Neural cell (in vitro differentiated cells): ENCODE measurements around the gene VEGFD. TPM values are rescaled to one million over a fixed set of nuclear protein-coding genes. Genes with fewer than 3 reads are reported as not detected.

ENCODE experiments used
- H2AFZ ChIP-seq: fragments of 200-600, 300-800 bp; sonication (generic), shearing (Covaris generic); 2 replicates; pipeline ENCODE4 v1.6.0; 2014; ENCODE audit warnings: low read depth, mild to moderate bottlenecking, antibody characterized with exemption, low read length, moderate library complexity
- H3F3A ChIP-seq: fragments of 200-600 bp; shearing (Covaris generic); 2 replicates; pipeline ENCODE4 v1.6.1; 2016; ENCODE audit warnings: mild to moderate bottlenecking, moderate library complexity, mixed read lengths, antibody characterized with exemption, low read length; ENCODE audit not compliant: insufficient read depth, poor library complexity, severe bottlenecking
- H3K27ac ChIP-seq: fragments of 200-600, 300-800 bp; sonication (generic), shearing (Covaris generic); 2 replicates; pipeline ENCODE4 v1.5.1; 2014; ENCODE audit warnings: mild to moderate bottlenecking, low read length, moderate library complexity
- H3K27me3 ChIP-seq: fragments of 300-800, 200-600 bp; sonication (generic), shearing (Covaris generic); 2 replicates; pipeline ENCODE4 v1.6.0; 2014; ENCODE audit warnings: mild to moderate bottlenecking, low read depth, low read length, moderate library complexity; ENCODE audit not compliant: insufficient read depth
- H3K36me3 ChIP-seq: fragments of 300-800, 200-600 bp; sonication (generic), shearing (Covaris generic); 2 replicates; pipeline ENCODE4 v1.5.1; 2014; ENCODE audit warnings: mild to moderate bottlenecking, antibody characterized with exemption, low read length, moderate library complexity; ENCODE audit not compliant: insufficient read depth
- H3K4me2 ChIP-seq: fragments of 300-800, 200-600 bp; sonication (generic), shearing (Covaris generic); 2 replicates; pipeline ENCODE4 v1.6.0; 2014; ENCODE audit warnings: mild to moderate bottlenecking, low read length
- H3K4me3 ChIP-seq: fragments of 300-800, 200-600 bp; sonication (generic), shearing (Covaris generic); 2 replicates; pipeline ENCODE4 v1.5.1; 2014; ENCODE audit warnings: mild to moderate bottlenecking, low read length, moderate library complexity
- H3K79me2 ChIP-seq: fragments of 200-600 bp; shearing (Covaris generic); replicated peaks from 2 replicates; pipeline ENCODE4 v1.6.0; 2014; ENCODE audit warnings: mild to moderate bottlenecking, low read length, moderate library complexity; ENCODE audit not compliant: insufficient read depth
- H3K9ac ChIP-seq: fragments of 300-800, 200-600 bp; sonication (generic), shearing (Covaris generic); 2 replicates; pipeline ENCODE4 v1.6.1; 2016; ENCODE audit warnings: mild to moderate bottlenecking, low read length, mixed read lengths
- H3K9me2 ChIP-seq: fragments of 200-600 bp; shearing (Covaris generic); 2 replicates; pipeline ENCODE4 v1.6.1; 2016; ENCODE audit warnings: mild to moderate bottlenecking, low read length, mixed read lengths; ENCODE audit not compliant: insufficient read depth
- H3K9me3 ChIP-seq: fragments of 200-600, 300-800 bp; sonication (generic), shearing (Covaris generic); 2 replicates; pipeline ENCODE4 v1.6.1; 2016; ENCODE audit warnings: mild to moderate bottlenecking, mixed run types, low read length, moderate library complexity, mixed read lengths
- H4K20me1 ChIP-seq: fragments of 200-600 bp; shearing (Covaris generic); 2 replicates; pipeline ENCODE4 v1.6.1; 2016; ENCODE audit warnings: mild to moderate bottlenecking, mixed run types; ENCODE audit not compliant: insufficient read depth
- CTCF ChIP-seq: fragments of 450-650 bp; IDR thresholded peaks from 2 replicates; pipeline ENCODE4 v1.5.1; 2014; ENCODE audit warnings: antibody characterized with exemption, mild to moderate bottlenecking, moderate library complexity; ENCODE audit not compliant: poor library complexity, severe bottlenecking
- EP300 ChIP-seq: fragments of 450-650 bp; conservative IDR thresholded peaks from 2 replicates; pipeline ENCODE4 v1.6.1; 2014; ENCODE audit warnings: antibody characterized with exemption, mild to moderate bottlenecking, moderate library complexity; ENCODE audit not compliant: poor library complexity, severe bottlenecking
- EZH2 ChIP-seq: fragments of 200-600, 300-800 bp; shearing (Covaris generic), sonication (generic); IDR thresholded peaks from 2 replicates; pipeline ENCODE4 v1.6.1; 2014; ENCODE audit warnings: antibody characterized with exemption, low read length, borderline replicate concordance, mild to moderate bottlenecking; ENCODE audit not compliant: insufficient read depth, poor library complexity, severe bottlenecking
- MXI1 ChIP-seq: fragments of 450-650 bp; conservative IDR thresholded peaks from 2 replicates; pipeline ENCODE4 v1.6.1; 2014; ENCODE audit warnings: antibody characterized with exemption, mild to moderate bottlenecking; ENCODE audit not compliant: poor library complexity, severe bottlenecking
- POLR2AphosphoS5 ChIP-seq: IDR thresholded peaks from 2 replicates; pipeline ENCODE4 v1.6.1; 2012
- RAD21 ChIP-seq: fragments of 450-650 bp; conservative IDR thresholded peaks from 2 replicates; pipeline ENCODE4 v1.6.1; 2014; ENCODE audit warnings: antibody characterized with exemption, mild to moderate bottlenecking, moderate library complexity
- REST ChIP-seq: IDR thresholded peaks from 2 replicates; pipeline ENCODE4 v1.6.1; 2012; ENCODE audit warnings: borderline replicate concordance
- SMC3 ChIP-seq: fragments of 450-650 bp; conservative IDR thresholded peaks from 2 replicates; pipeline ENCODE4 v1.6.1; 2014; ENCODE audit warnings: antibody characterized with exemption, mild to moderate bottlenecking, moderate library complexity; ENCODE audit not compliant: poor library complexity
- TAF1 ChIP-seq: IDR thresholded peaks from 2 replicates; pipeline ENCODE4 v1.6.1; 2012; ENCODE audit warnings: low read depth
- polyA plus RNA-seq: library from polyadenylated mRNA; depleted of rRNA; stranded (reverse); fragments of >200 nt; gene quantifications from 2 replicates; pipeline ENCODE4 v1.2.3, GENCODE V29; 2014

The VEGFD gene
- polyA plus RNA-seq, 1 donor from 2014 or later, result not detected

GRCh38 chrX:15399962-15400391 is 15.8 kb upstream of the VEGFD start:
- no peak overlapping the region for H3K4me2 ChIP-seq
- no peak for TF ChIP-seq CTCF
- TF ChIP-seq POLR2AphosphoS5, result no peak

GRCh38 chrX:15398874-15399273 is 14.7 kb upstream of the VEGFD start:
- no peak overlapping the region for H3K4me2 ChIP-seq
- H3K36me3 ChIP-seq, result no peaks in the 10 kb centered on the region
- no peaks in the 10 kb centered on the region for H3K9me3 ChIP-seq
- no peaks in the 10 kb centered on the region for H4K20me1 ChIP-seq
- H3K27me3 ChIP-seq, result no peaks in the 10 kb centered on the region
- no peaks in the 10 kb centered on the region for H3F3A ChIP-seq
- H3K4me3 ChIP-seq, result no peak overlapping the region
- H2AFZ ChIP-seq, result no peak overlapping the region
- no peak overlapping the region for H3K9ac ChIP-seq
- H3K27ac ChIP-seq, result no peak overlapping the region
- TF ChIP-seq EP300, result no peak
- TF ChIP-seq POLR2AphosphoS5, result no peak
- TF ChIP-seq EZH2, result no peak
- no peak for TF ChIP-seq REST
- no peaks in the 10 kb centered on the region for H3K79me2 ChIP-seq
- H3K9me2 ChIP-seq, result no peaks in the 10 kb centered on the region

More at GRCh38 chrX:15399962-15400391, 15.8 kb upstream of the VEGFD start:
- H3K9me2 ChIP-seq, result no peaks in the 10 kb centered on the region
- no peak overlapping the region for H3K27ac ChIP-seq
- H3K79me2 ChIP-seq, result no peaks in the 10 kb centered on the region
- H3K27me3 ChIP-seq, result no peaks in the 10 kb centered on the region
- no peak overlapping the region for H2AFZ ChIP-seq
- no peaks in the 10 kb centered on the region for H3K9me3 ChIP-seq
- no peak overlapping the region for H3K9ac ChIP-seq
- H3K4me3 ChIP-seq, result no peak overlapping the region
- no peaks in the 10 kb centered on the region for H3F3A ChIP-seq
- no peaks in the 10 kb centered on the region for H3K36me3 ChIP-seq
- no peaks in the 10 kb centered on the region for H4K20me1 ChIP-seq

- Histone ChIP-seq H3K27ac (no peak overlapping the region), H3K27me3 (no peaks in the 10 kb centered on the region), H3K36me3 (no peaks in the 10 kb centered on the region), H3K4me2 (no peak overlapping the region), H3K9me2 (no peaks in the 10 kb centered on the region), H3F3A (no peaks in the 10 kb centered on the region), H3K9ac (no peak overlapping the region), H3K9me3 (no peaks in the 10 kb centered on the region), H4K20me1 (no peaks in the 10 kb centered on the region), H2AFZ (no peak overlapping the region), H3K4me3 (no peak overlapping the region), H3K79me2 (no peaks in the 10 kb centered on the region)
- TF ChIP-seq TAF1 (no peak), EP300 (no peak), POLR2AphosphoS5 (no peak), CTCF (no peak), REST (no peak), EZH2 (no peak), SMC3 (no peak), MXI1 (no peak), RAD21 (no peak)
Observed at GRCh38 chrX:15395789-15396188, 11.6 kb upstream of the VEGFD start.
